CD4-positive, alpha-beta T cell treated with Interleukin-6 for 4 hours (primary cell): ENCODE results near the gene INO80D.

ENCODE experiments used
- DNase-seq: peaks from one replicate; pipeline ENCODE4 v3.0.0-alpha.2; 2020; ENCODE audit warnings: mixed read lengths

INO80D gene

DNA sequence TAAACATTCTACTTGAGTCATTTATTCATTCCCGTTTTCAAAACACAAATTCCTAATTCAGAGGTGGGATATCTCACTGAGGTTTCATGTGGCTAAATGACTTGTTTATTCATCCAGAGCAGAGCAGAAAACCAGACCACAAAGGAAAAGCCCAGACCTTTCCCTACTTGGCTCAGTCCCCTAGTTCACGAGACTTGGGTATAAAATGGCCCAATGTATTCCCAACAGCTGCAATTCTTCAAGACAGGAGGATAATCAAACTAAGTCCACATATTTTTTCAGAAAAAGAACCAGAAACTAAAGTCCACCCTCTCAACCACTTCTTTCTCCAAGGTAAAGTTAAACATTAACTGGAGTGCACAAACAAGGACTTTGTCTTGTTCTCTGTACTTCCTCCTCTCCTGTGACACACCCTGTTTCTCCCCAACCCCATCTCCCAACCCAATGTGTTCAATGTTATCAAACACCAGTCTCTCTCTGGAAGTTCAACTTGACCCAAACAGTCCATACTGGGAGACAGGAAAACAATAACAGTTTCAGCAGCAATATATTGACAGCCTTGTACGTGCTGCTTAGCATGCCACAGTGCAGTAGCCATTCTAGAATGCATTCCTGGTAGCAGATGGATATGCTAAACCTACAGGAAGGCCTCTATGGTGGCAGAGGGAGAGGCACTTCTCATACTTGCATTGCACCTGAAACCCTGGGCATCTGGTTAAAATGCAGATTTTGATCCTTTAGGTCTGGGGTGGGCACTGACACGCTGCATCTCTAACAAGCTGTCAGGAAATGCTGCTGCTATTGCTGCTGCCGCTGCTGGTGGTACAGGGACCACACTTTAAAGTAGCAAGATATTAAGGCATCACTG lies 110.7 kb downstream of the INO80D start:
- DNase-seq: no peak

GRCh38 chr2:205972113-205972512 lies 113.9 kb downstream of the INO80D start:
- DNase-seq: no peak

- DNase-seq: no peak
Observed at GRCh38 chr2:205970348-205970747, 115.6 kb downstream of the INO80D start.

- DNase-seq: no peak
Observed at GRCh38 chr2:205969584-205969983, 116.4 kb downstream of the INO80D start.

- DNase-seq: no peak
Observed at GRCh38 chr2:205967391-205968075, 118.4 kb downstream of the INO80D start.

DNA sequence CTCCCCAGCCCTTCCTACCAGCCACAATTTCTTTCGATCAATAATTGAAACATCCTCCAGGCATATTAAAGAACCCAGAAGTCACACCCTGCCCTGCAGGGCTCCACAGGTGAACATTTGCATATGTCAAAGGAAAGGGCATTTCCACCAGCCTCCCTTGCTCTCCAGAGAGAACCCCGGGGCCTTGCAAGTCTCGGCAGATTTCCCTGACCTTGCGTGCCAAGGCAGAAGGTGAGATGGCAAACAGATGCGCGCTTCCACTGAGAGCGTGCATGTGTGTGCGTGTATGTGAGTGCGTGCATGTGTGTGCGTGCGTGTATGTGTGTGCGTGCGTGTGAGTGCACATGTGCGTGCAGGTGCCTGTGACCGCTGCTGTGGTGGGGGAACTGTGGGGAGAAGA lies 120.3 kb downstream of the INO80D start:
- no peak for DNase-seq

DNA sequence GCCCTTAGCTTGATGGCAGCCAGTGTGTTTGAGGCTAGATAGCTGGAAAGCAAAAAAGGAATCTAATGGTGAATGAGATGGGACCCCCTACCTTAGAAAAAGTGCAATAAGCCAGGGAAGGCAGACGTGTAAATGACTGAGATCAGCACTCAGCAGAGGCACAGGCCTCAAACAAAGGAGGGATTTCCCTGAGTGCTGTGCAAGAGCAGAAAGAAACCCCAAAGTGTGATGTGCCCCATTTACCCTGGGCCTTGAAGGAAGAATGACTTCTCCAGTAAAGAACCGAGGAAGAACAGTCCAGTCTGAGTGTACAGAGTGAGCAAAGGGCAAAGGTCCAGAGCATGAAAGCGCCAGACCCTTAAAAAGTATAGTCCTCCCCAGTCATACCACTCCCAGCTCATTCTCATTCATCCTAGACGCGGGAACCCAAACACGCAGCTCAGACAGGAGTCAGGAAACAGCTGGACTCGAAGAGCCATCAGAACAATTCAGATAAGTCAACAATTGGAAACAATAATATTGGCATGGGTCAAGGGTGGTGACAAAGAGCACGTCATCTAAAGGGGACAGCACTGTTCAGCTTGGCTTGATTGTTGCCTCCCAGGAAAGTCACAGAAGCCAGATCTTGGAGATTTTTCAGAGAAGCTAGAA lies 121.7 kb downstream of the INO80D start:
- DNase-seq: no peak

GRCh38 chr2:205959521-205959920 lies 126.5 kb downstream of the INO80D start:
- DNase-seq: no peak

- DNase-seq: no peak
Observed at GRCh38 chr2:205957452-205958154, 128.4 kb downstream of the INO80D start.

DNA sequence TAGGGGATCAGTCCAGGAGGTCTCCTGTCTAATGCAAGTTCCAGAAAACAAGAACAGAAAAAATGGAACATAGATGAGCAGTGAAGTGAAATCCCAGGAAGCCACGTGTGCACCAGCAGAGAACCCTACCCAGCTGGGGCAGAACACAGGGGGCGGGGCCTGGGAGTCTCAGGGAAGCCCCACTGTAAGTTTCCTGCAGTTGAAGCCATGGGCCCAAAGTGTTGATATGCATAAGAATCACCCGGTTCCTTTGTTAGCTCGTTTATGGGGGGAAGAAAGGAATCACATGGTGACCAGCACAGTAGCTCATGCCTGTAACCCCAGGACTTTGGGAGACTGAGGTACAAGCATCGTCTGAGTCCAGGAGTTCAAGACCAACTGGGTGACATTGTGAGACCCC lies 131.3 kb downstream of the INO80D start:
- DNase-seq: no peak

DNA sequence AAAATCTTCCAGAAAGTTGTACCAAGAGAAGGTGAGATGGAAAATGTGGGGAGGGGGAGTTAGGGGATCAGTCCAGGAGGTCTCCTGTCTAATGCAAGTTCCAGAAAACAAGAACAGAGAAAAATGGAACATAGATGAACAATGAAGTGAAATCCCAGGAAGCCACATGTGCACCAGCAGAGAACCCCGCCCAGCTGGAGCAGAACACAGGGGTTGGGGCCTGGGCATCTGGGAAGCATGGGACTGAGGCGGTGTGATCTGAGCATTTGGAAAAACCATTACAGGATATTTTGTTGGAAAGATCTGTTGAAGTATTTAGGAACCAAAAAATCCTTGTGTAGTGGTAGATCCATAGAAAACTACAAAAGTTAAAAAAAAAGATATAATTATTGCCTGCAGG lies 133.7 kb downstream of the INO80D start:
- DNase-seq: no peak

DNA sequence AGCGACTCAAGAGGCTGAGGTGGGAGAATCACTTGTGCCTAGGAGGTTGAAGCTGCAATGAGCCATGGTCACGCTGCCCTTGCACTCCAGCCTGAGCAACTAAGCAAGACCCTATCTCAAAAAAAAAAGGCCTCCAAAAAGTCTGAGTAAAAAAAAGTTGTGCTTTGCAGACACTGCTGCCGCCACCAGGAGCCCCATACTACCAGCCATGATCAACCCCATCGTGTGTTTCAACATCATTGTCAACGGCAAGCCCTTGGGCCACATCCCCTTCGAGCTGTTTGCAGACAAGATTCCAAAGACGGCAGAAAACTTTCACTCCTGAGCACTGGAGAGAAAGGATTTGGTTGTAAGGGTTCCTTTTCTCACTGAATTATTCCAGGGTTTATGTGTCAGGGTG lies 137.1 kb downstream of the INO80D start:
- DNase-seq: no peak

DNA sequence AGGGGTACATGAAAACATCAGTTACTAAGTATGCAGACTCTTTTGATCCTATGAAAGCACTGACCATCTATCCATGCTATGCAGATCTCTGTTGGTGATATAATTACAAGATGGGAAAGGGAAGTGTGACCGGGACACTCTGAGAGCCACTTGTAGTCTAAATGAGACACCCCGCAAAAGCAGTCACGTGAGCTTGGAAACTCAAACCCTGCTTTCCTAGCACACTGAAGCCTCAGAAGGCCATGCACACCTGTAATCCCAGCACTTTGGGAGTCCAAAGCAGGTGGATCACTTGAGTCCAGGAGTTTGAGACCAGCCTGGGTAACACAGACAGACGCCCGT lies 137.5 kb downstream of the INO80D start:
- DNase-seq: no peak

DNA sequence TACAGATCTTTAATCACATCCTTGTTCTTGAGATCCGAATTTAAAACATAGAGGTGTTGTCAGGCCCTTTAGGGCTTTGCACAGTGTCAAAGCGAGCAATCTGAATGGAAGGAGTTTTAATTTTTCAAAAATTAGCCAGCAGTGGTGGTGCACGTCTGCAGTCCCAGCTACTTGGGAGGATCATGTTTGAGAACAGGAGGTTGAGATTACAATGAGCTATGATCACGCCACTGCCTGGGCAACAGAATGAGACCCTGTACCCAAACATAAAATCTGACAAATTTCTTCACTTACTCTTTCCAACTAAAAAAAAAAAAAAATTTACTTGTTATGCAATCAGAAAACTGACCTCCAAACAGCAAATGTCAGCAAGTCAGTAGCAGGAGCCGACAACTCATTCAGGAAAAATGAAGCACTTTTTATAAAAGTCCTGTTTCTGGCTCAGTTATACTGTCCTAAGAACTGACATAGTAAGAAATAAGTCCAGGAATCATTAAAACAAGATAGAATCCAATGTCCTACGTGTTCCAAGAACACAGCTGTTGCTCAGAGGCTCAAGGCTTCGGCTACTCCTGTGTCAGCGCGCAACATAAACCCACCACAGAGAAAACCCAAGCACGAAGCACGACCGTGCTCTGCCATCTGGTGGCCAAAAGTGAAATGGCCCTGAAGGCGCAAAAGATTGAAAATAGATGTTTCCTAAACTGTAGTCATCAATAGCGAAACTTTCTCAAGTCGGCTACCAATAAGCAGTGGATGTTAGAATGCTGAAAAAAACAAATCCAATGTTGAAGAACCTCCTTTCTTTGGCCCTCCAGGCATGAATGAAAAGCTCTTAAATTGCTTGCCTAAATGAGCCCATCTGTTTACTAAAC lies 138.1 kb downstream of the INO80D start:
- DNase-seq: peak; percentile 50

DNA sequence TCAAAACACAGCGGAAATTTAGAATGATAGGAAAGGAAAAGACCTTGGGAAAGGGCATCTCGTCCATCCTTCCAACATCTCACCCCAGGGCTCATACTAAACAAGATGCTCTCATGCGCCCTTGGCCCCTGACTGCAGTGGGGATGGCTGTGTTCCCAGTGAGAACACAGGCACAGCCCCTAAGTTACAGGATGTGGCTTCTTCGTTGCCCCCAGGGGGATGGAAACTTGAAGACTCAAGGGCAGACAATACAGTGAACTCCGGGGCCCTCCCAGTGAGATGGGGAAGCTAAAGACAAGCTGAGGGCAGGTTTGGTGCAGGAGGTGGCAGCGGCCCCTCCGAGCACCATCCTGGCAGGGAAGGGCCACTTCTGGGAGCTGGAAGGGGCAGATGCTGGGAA lies 139.7 kb downstream of the INO80D start:
- no peak for DNase-seq
